ENCODE data around the gene TBC1D22A.
A peak's percentile ranks its signal among the peaks of the same experiment; 100 is the strongest.
"Not testable (repeated sequence)": the region's sequence is repeated elsewhere in the genome, so short reads cannot be mapped to it uniquely, and the experiment has no call there.

TBC1D22A gene

DNA sequence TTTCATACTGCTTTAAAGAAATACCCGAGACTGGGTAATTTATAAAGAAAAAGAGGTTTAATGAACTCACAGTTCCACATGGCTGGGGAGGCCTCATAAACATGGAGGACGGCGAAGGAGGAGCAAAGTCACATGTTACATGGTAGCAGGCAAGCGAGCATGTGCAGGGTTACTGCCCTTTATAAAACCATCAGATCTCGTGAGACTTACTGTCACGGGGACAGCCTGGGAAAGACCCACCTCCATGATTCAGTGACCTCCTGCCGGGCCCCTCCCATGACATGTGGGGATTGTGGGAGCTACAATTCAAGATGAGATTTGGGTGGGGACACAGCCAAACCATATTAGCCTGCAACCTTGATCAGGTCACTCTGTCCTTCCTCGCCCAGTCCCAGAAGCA lies 378.5 kb downstream of the TBC1D22A start:
- not testable (repeated sequence) for H3K27me3 ChIP-seq (ENCODE audit: insufficient read depth, low read length, poor library complexity); H3K4me3 ChIP-seq (ENCODE audit: low read length); H3K4me2 ChIP-seq (ENCODE audit: low read length); H4K5ac ChIP-seq (ENCODE audit: low read length); H2BK5ac ChIP-seq (ENCODE audit: low read length); H3K56ac ChIP-seq (ENCODE audit: low read length); H3K4me1 ChIP-seq (ENCODE audit: control insufficient read depth, low read depth, low read length); DNase-seq; H3K79me1 ChIP-seq (ENCODE audit: low read length); H2BK15ac ChIP-seq (replicated peaks; ENCODE audit: low read depth); H3K23ac ChIP-seq (ENCODE audit: low read length); H3K27ac ChIP-seq (ENCODE audit: low read depth, low read length); H3K36me3 ChIP-seq (ENCODE audit: control insufficient read depth, insufficient read depth, low read length); H2AK5ac ChIP-seq (ENCODE audit: low read length); H3K18ac ChIP-seq (ENCODE audit: low read length); H3K79me2 ChIP-seq (ENCODE audit: control insufficient read depth, insufficient read depth, low read length); H3K4ac ChIP-seq (ENCODE audit: low read depth, low read length); H4K8ac ChIP-seq (ENCODE audit: low read depth, low read length); H2BK120ac ChIP-seq (ENCODE audit: low read depth, low read length); H3K9ac ChIP-seq (ENCODE audit: low read length)
- no CpG with 5 or more reads among the region's 8 CpGs for WGBS (ENCODE audit: extremely low coverage, insufficient coverage, low lambda C conversion rate)

DNA sequence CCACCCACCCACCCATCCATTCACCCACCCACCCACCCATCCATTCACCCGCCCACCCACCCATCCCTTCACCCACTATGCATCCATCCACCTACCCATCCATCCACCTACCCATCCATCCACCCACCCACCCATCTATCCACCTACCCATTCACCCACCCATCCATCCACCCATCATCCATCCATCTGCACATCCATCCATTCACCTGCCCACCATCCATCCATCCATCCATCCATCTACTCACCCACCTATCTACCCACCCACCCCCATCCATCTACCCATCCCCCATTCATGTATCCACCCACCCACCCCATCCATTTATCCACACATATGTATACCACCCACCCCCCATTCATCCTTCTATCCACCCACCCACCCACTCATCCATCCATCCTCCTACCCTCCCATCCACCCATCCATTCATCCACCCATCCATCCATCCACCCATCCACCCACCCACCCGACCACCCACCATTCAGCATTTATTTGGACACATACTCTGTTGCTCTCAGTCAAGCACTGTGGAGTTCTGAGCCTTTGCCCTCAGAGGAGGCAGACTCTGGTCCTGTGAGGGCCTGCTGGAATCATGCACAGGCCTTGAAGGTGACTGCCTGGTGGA lies 380.1 kb downstream of the TBC1D22A start:
- Histone ChIP-seq H3K18ac (ENCODE audit: low read length) (no peak overlapping the region), H3K4me3 (ENCODE audit: low read length) (no peak overlapping the region), H3K4me1 (ENCODE audit: control insufficient read depth, low read depth, low read length) (no peaks in the 10 kb centered on the region), H3K56ac (ENCODE audit: low read length) (no peak overlapping the region), H2AK5ac (ENCODE audit: low read length) (no peak overlapping the region), H3K4ac (ENCODE audit: low read depth, low read length) (no peak overlapping the region), H3K23ac (ENCODE audit: low read length) (no peak overlapping the region), H3K79me1 (ENCODE audit: low read length) (no peaks in the 10 kb centered on the region), H2BK5ac (ENCODE audit: low read length) (no peak overlapping the region), H3K79me2 (ENCODE audit: control insufficient read depth, insufficient read depth, low read length) (no peaks in the 10 kb centered on the region), H3K36me3 (ENCODE audit: control insufficient read depth, insufficient read depth, low read length) (no peaks in the 10 kb centered on the region), H3K27ac (ENCODE audit: low read depth, low read length) (no peak overlapping the region), H3K9ac (ENCODE audit: low read length) (no peak overlapping the region), H2BK120ac (ENCODE audit: low read depth, low read length) (no peak overlapping the region), H2BK15ac (replicated peaks; ENCODE audit: low read depth) (no peak overlapping the region), H4K5ac (ENCODE audit: low read length) (no peak overlapping the region), H3K27me3 (ENCODE audit: insufficient read depth, low read length, poor library complexity) (no peaks in the 10 kb centered on the region), H3K4me2 (ENCODE audit: low read length) (no peak overlapping the region), H4K8ac (ENCODE audit: low read depth, low read length) (no peak overlapping the region)
- DNase-seq, result no peak
- no CpG with 5 or more reads among the region's 2 CpGs for WGBS (ENCODE audit: extremely low coverage, insufficient coverage, low lambda C conversion rate)

DNA sequence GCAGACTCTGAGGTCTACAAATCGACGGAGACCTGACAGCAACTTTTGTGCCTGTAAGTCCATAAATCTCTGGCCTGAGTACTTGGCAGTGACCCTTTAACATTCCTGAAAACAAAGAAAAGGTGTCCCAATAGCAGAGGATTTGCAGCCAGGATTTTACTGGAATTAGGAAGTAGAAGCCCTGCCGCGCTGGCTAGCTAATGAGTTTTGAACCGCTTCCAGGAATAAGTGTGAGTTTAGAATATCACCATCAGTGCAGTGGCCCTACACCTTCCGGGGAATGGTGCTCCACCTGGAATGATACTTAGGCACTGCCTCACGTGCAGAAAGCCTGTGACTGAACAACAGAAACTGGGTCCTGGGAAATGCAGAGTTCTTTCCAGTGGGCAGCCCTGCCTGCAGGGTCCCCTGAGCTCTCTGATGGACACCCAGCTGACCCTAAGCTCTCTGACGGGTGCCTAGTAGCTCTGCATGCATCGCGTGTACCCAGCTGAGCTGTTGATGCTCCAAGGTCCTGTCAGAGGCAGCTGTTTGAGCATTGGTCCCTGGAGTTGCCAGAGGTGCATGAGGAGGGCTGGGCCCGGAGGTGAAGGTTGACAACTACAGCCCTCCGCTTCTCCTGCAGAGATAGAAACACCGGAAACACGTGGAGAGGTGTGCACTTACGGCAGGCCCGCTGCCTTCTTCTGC lies 380.9 kb downstream of the TBC1D22A start:
- no CpG with 5 or more reads among the region's 16 CpGs for WGBS (ENCODE audit: extremely low coverage, insufficient coverage, low lambda C conversion rate)
- no peak overlapping the region for H3K27ac ChIP-seq (ENCODE audit: low read depth, low read length)
- H2AK5ac ChIP-seq (ENCODE audit: low read length), result no peak overlapping the region
- H3K56ac ChIP-seq (ENCODE audit: low read length), result no peak overlapping the region
- H2BK15ac ChIP-seq (replicated peaks; ENCODE audit: low read depth), result no peak overlapping the region
- H3K18ac ChIP-seq (ENCODE audit: low read length), result no peak overlapping the region
- H3K79me2 ChIP-seq (ENCODE audit: control insufficient read depth, insufficient read depth, low read length), result no peaks in the 10 kb centered on the region
- no peak overlapping the region for H4K5ac ChIP-seq (ENCODE audit: low read length)
- no peak overlapping the region for H3K4ac ChIP-seq (ENCODE audit: low read depth, low read length)
- H3K23ac ChIP-seq (ENCODE audit: low read length), result no peak overlapping the region
- no peak overlapping the region for H4K8ac ChIP-seq (ENCODE audit: low read depth, low read length)
- H3K27me3 ChIP-seq (ENCODE audit: insufficient read depth, low read length, poor library complexity), result no peaks in the 10 kb centered on the region
- no peaks in the 10 kb centered on the region for H3K36me3 ChIP-seq (ENCODE audit: control insufficient read depth, insufficient read depth, low read length)
- no peak overlapping the region for H2BK5ac ChIP-seq (ENCODE audit: low read length)
- no peaks in the 10 kb centered on the region for H3K79me1 ChIP-seq (ENCODE audit: low read length)
- H3K9ac ChIP-seq (ENCODE audit: low read length), result no peak overlapping the region
- H2BK120ac ChIP-seq (ENCODE audit: low read depth, low read length), result no peak overlapping the region
- no peak overlapping the region for H3K4me2 ChIP-seq (ENCODE audit: low read length)
- DNase-seq, result no peak
- no peaks in the 10 kb centered on the region for H3K4me1 ChIP-seq (ENCODE audit: control insufficient read depth, low read depth, low read length)
- H3K4me3 ChIP-seq (ENCODE audit: low read length), result no peak overlapping the region

DNA sequence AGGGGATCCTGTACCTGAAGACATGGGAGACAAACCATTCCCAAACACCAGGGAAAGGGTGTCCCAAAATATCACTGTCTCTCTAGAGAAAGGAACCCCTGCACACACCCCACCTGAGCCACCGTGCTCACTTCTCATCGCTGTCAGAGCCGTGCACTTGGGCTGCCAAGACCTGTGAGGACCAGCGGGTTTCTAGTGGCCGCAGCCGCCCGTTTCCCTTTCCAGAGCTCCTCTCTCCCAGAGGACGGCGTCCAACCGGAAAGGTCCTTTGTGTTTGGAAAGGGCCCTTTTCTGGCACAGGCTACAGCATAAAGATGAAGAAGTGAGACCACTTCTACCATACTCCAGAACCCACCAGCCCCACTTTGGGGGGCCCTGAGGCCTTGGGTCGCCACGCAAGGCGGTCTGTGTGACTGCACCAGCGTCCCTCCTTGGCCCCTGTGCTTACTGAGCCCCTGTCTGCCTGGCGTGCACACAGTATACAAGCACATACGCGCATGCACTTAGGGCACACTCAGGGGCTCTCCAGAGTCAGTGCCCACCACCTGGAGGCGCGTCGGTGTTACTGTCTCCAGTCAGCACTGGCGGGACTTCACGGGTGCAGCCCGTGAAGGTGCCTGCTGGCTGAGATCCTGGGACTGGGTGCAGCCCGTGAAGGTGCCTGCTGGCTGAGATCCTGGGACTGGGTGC lies 381.8 kb downstream of the TBC1D22A start:
- no peak overlapping the region for H3K18ac ChIP-seq (ENCODE audit: low read length)
- H3K79me2 ChIP-seq (ENCODE audit: control insufficient read depth, insufficient read depth, low read length), result no peaks in the 10 kb centered on the region
- H2BK15ac ChIP-seq (replicated peaks; ENCODE audit: low read depth), result no peak overlapping the region
- H3K4me3 ChIP-seq (ENCODE audit: low read length), result no peak overlapping the region
- no peak overlapping the region for H2AK5ac ChIP-seq (ENCODE audit: low read length)
- no CpG with 5 or more reads among the region's 24 CpGs for WGBS (ENCODE audit: extremely low coverage, insufficient coverage, low lambda C conversion rate)
- no peak overlapping the region for H3K27ac ChIP-seq (ENCODE audit: low read depth, low read length)
- no peak for DNase-seq
- H3K56ac ChIP-seq (ENCODE audit: low read length), result no peak overlapping the region
- no peaks in the 10 kb centered on the region for H3K27me3 ChIP-seq (ENCODE audit: insufficient read depth, low read length, poor library complexity)
- no peak overlapping the region for H3K4me2 ChIP-seq (ENCODE audit: low read length)
- H3K36me3 ChIP-seq (ENCODE audit: control insufficient read depth, insufficient read depth, low read length), result no peaks in the 10 kb centered on the region
- no peak overlapping the region for H4K8ac ChIP-seq (ENCODE audit: low read depth, low read length)
- H3K4me1 ChIP-seq (ENCODE audit: control insufficient read depth, low read depth, low read length), result no peaks in the 10 kb centered on the region
- no peak overlapping the region for H4K5ac ChIP-seq (ENCODE audit: low read length)
- H3K9ac ChIP-seq (ENCODE audit: low read length), result no peak overlapping the region
- no peak overlapping the region for H3K4ac ChIP-seq (ENCODE audit: low read depth, low read length)
- H2BK5ac ChIP-seq (ENCODE audit: low read length), result no peak overlapping the region
- no peak overlapping the region for H3K23ac ChIP-seq (ENCODE audit: low read length)
- no peaks in the 10 kb centered on the region for H3K79me1 ChIP-seq (ENCODE audit: low read length)
- no peak overlapping the region for H2BK120ac ChIP-seq (ENCODE audit: low read depth, low read length)

GRCh38 chr22:47144791-47145425 lies 382.5 kb downstream of the TBC1D22A start:
- no peak overlapping the region for H2BK120ac ChIP-seq (ENCODE audit: low read depth, low read length)
- no peaks in the 10 kb centered on the region for H3K27me3 ChIP-seq (ENCODE audit: insufficient read depth, low read length, poor library complexity)
- DNase-seq, result no peak
- no peak overlapping the region for H3K4ac ChIP-seq (ENCODE audit: low read depth, low read length)
- H3K4me1 ChIP-seq (ENCODE audit: control insufficient read depth, low read depth, low read length), result no peaks in the 10 kb centered on the region
- peak overlapping the region; percentile 71 for H4K5ac ChIP-seq (ENCODE audit: low read length)
- no peak overlapping the region for H3K4me2 ChIP-seq (ENCODE audit: low read length)
- H2BK5ac ChIP-seq (ENCODE audit: low read length), result no peak overlapping the region
- H3K27ac ChIP-seq (ENCODE audit: low read depth, low read length), result no peak overlapping the region
- no peak overlapping the region for H2AK5ac ChIP-seq (ENCODE audit: low read length)
- H3K23ac ChIP-seq (ENCODE audit: low read length), result no peak overlapping the region
- no peak overlapping the region for H3K9ac ChIP-seq (ENCODE audit: low read length)
- H2BK15ac ChIP-seq (replicated peaks; ENCODE audit: low read depth), result no peak overlapping the region
- H4K8ac ChIP-seq (ENCODE audit: low read depth, low read length), result no peak overlapping the region
- H3K79me1 ChIP-seq (ENCODE audit: low read length), result no peaks in the 10 kb centered on the region
- H3K36me3 ChIP-seq (ENCODE audit: control insufficient read depth, insufficient read depth, low read length), result no peaks in the 10 kb centered on the region
- no CpG with 5 or more reads among the region's 21 CpGs for WGBS (ENCODE audit: extremely low coverage, insufficient coverage, low lambda C conversion rate)
- H3K56ac ChIP-seq (ENCODE audit: low read length), result no peak overlapping the region
- no peaks in the 10 kb centered on the region for H3K79me2 ChIP-seq (ENCODE audit: control insufficient read depth, insufficient read depth, low read length)
- H3K18ac ChIP-seq (ENCODE audit: low read length), result no peak overlapping the region
- no peak overlapping the region for H3K4me3 ChIP-seq (ENCODE audit: low read length)

Data from mesendoderm (in vitro differentiated cells).